Small intestine (tissue), 7 donors: ENCODE results near the gene KLF3. TPM values are rescaled to one million over a fixed set of nuclear protein-coding genes. Genes with fewer than 3 reads are reported as not detected.

ENCODE experiments used
- DNase-seq, 2 donors: peaks; one replicate each; pipeline versions ENCODE4 v3.0.0 to v3.0.0-alpha.2; 2013
- FAIRE-seq: peaks from 2 replicates; lab custom pipeline; 2012; peaks lifted over from hg19 to GRCh38; lab: Jason Lieb, UNC
- H3K27ac ChIP-seq, 3 donors: one replicate each; pipeline ENCODE4 v1.5.1; 2013; ENCODE audit warnings: low read length in 2 of 3, mild to moderate bottlenecking in 2 of 3, control low read depth in 1 of 3, inconsistent platforms in 1 of 3, low read depth in 1 of 3, moderate library complexity in 1 of 3
- H3K27me3 ChIP-seq, 3 donors: one replicate each; pipeline ENCODE4 v1.6.1; 2013; ENCODE audit warnings: low read length in 3 of 3, inconsistent platforms in 1 of 3; ENCODE audit not compliant: control insufficient read depth in 3 of 3, insufficient read depth in 3 of 3
- H3K36me3 ChIP-seq, 3 donors: one replicate each; pipeline ENCODE4 v1.6.1; 2013; ENCODE audit warnings: low read length in 3 of 3, inconsistent platforms in 1 of 3, low read depth in 1 of 3, mild to moderate bottlenecking in 1 of 3, moderate library complexity in 1 of 3; ENCODE audit not compliant: control insufficient read depth in 3 of 3, insufficient read depth in 2 of 3
- H3K4me1 ChIP-seq, 3 donors: one replicate each; pipeline ENCODE4 v1.6.1; 2013; ENCODE audit warnings: low read length in 2 of 3, inconsistent platforms in 1 of 3, low read depth in 1 of 3, mild to moderate bottlenecking in 1 of 3, moderate library complexity in 1 of 3; ENCODE audit not compliant: control insufficient read depth in 3 of 3, insufficient read depth in 2 of 3
- H3K4me3 ChIP-seq, 3 donors: one replicate each; pipeline ENCODE4 v1.5.1; 2013; ENCODE audit warnings: low read length in 3 of 3, control low read depth in 1 of 3, inconsistent platforms in 1 of 3, low read depth in 1 of 3, mild to moderate bottlenecking in 1 of 3, moderate library complexity in 1 of 3
- H3K9me3 ChIP-seq, 2 donors: one replicate each; pipeline ENCODE4 v1.6.1; 2013; ENCODE audit warnings: low read depth in 1 of 2, low read length in 1 of 2; ENCODE audit not compliant: control insufficient read depth in 2 of 2, insufficient read depth in 1 of 2
- WGBS, 3 donors: extraction: QIAGEN DNeasy Blood & Tissue Kit; methylation state at CpG; one replicate each; pipeline ENCODE4 v1.1.7; 2013; 5-methylcytosine and 5-hydroxymethylcytosine counted together
- polyA plus RNA-seq, 4 donors: library from polyadenylated mRNA; stranded (reverse) in 3 of 4; unstranded in 1 of 4; fragments of 200-250 nt in 3 of 4; fragments of 120-200 nt in 1 of 4; gene quantifications; one replicate each; pipeline versions ENCODE4 v1.2.1 to v1.2.3, GENCODE V29; 2013
- donor health status: healthy with polysubstance abuse.
- donor health status: control.
- donor health status: control.
- donor health status: Bipolar disorder and iron deficiency.
- donor health status: healthy.

KLF3 gene
- polyA plus RNA-seq, 4 donors: 32.0 to 91.0 (median 34.5) TPM

GRCh38 chr4:38734446-38734845 is 70.4 kb downstream of the KLF3 start:
- H3K9me3 ChIP-seq: peaks cover 0 to 4% of the 10 kb centered on the region in 2 donors
- H3K4me1 ChIP-seq: peaks cover 0 to 10% (median 4%) of the 10 kb centered on the region in 3 donors
- WGBS, 3 donors: 80 to 92% (median 91%) methylated on average over 5 of the region's 5 CpGs
- FAIRE-seq (no peak), DNase-seq (no peak)
- H3K27me3 ChIP-seq: no peaks in the 10 kb centered on the region
- no peaks in the 10 kb centered on the region for H3K36me3 ChIP-seq
- no peak overlapping the region for H3K4me3 ChIP-seq
- H3K27ac ChIP-seq: no peak overlapping the region

GRCh38 chr4:38734911-38735310 is 70.9 kb downstream of the KLF3 start:
- FAIRE-seq (no peak), DNase-seq (no peak)
- H3K4me3 ChIP-seq: no peak overlapping the region
- WGBS, 3 donors: 89 to 96% (median 96%) methylated on average over 2 of the region's 2 CpGs
- no peak overlapping the region for H3K27ac ChIP-seq
- H3K36me3 ChIP-seq: no peaks in the 10 kb centered on the region
- no peaks in the 10 kb centered on the region for H3K27me3 ChIP-seq
- peaks cover 0 to 10% (median 4%) of the 10 kb centered on the region in 3 donors for H3K4me1 ChIP-seq
- peaks cover 0 to 4% of the 10 kb centered on the region in 2 donors for H3K9me3 ChIP-seq

GRCh38 chr4:38735870-38736269 is 71.9 kb downstream of the KLF3 start:
- Histone ChIP-seq H3K27me3 (no peaks in the 10 kb centered on the region), H3K9me3 (peaks cover 0 to 4% of the 10 kb centered on the region in 2 donors), H3K4me3 (no peak overlapping the region), H3K36me3 (no peaks in the 10 kb centered on the region), H3K4me1 (peaks cover 0 to 4% (median 4%) of the 10 kb centered on the region in 3 donors), H3K27ac (no peak overlapping the region)
- FAIRE-seq: no peak
- DNase-seq: no peak
- WGBS, 3 donors: 84 to 90% (median 87%) methylated on average over 3 of the region's 3 CpGs

- no peak for FAIRE-seq
These were observed 75.2 kb downstream of the KLF3 start for GRCh38 chr4:38738940-38739803.

GRCh38 chr4:38740303-38740702 is 76.3 kb downstream of the KLF3 start:
- no peaks in the 10 kb centered on the region for H3K9me3 ChIP-seq
- no peak for DNase-seq
- no peak for FAIRE-seq
- no peak overlapping the region for H3K4me3 ChIP-seq
- no peaks in the 10 kb centered on the region for H3K27me3 ChIP-seq
- no peaks in the 10 kb centered on the region for H3K36me3 ChIP-seq
- no peaks in the 10 kb centered on the region for H3K4me1 ChIP-seq
- no peak overlapping the region for H3K27ac ChIP-seq
- 45 to 64% (median 56%) methylated on average over 2 of the region's 2 CpGs for WGBS, 3 donors

More at GRCh38 chr4:38738940-38739803, 75.2 kb downstream of the KLF3 start:
- DNase-seq: no peak
- H3K4me1 ChIP-seq: no peaks in the 10 kb centered on the region
- H3K27me3 ChIP-seq: no peaks in the 10 kb centered on the region
- no peak overlapping the region for H3K4me3 ChIP-seq
- 90 to 99% (median 96%) methylated on average over 6 of the region's 6 CpGs for WGBS, 3 donors
- H3K9me3 ChIP-seq: no peaks in the 10 kb centered on the region
- H3K27ac ChIP-seq: no peak overlapping the region
- no peaks in the 10 kb centered on the region for H3K36me3 ChIP-seq

DNA sequence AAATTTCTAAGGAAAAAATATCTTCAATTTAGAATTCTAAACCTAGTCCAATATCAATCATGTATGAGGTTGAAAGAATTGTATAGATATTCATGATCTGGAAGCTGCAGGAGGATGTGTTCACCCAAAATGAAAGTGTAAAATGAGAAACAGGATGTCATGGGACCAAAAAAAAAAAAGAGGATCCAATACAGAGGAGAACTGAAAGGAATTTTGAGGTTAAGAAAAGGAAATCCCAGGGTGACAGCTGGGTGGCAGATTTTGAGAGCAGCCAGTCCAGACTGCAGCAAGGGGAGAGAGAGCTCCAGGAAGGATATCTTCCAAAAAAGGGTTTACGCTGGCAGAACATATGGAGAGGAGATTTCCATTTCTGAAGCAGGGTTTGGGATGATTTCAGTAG is 79.9 kb downstream of the KLF3 start:
- peaks cover 0 to 2% (median 0%) of the 10 kb centered on the region in 3 donors for H3K36me3 ChIP-seq
- no peak overlapping the region for H3K27ac ChIP-seq
- no peaks in the 10 kb centered on the region for H3K4me1 ChIP-seq
- 78 to 90% (median 87%) methylated on average over 1 of the region's 1 CpG for WGBS, 3 donors
- no peak overlapping the region for H3K4me3 ChIP-seq
- FAIRE-seq (no peak), DNase-seq (no peak)
- peaks cover 0 to 15% of the 10 kb centered on the region in 2 donors for H3K9me3 ChIP-seq
- H3K27me3 ChIP-seq: no peaks in the 10 kb centered on the region

DNA sequence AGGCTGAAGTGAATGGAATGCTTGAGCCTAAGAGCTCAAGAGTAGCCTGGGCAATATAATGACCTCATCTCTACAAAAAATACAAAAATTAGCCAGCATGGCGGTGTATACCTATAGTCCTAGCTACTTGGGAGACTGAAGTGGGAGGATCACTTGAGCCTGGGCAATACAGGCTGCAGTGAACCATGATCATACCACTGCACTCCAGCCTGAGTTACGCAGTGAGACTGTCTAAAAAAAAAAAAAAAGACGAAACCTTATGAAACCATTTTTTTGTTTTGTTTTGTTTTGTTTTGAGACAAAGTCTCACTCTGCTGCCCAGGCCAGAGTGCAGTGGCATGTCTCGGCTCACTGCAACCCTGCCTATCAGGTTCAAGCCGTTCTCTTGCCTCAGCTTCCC is 81.9 kb downstream of the KLF3 start:
- no peak overlapping the region for H3K4me3 ChIP-seq
- DNase-seq: no peak
- peaks cover 0 to 2% (median 0%) of the 10 kb centered on the region in 3 donors for H3K36me3 ChIP-seq
- H3K9me3 ChIP-seq: peaks cover 0 to 15% of the 10 kb centered on the region in 2 donors
- no peak overlapping the region for H3K27ac ChIP-seq
- WGBS, 3 donors: 89 to 96% (median 92%) methylated on average over 5 of the region's 5 CpGs
- H3K4me1 ChIP-seq: no peaks in the 10 kb centered on the region
- no peaks in the 10 kb centered on the region for H3K27me3 ChIP-seq
- no peak for FAIRE-seq

- DNase-seq (no peak), FAIRE-seq (no peak)
- Histone ChIP-seq H3K9me3 (peaks cover 0 to 15% of the 10 kb centered on the region in 2 donors), H3K27me3 (no peaks in the 10 kb centered on the region), H3K4me3 (no peak overlapping the region), H3K36me3 (peaks cover 0 to 2% (median 0%) of the 10 kb centered on the region in 3 donors), H3K27ac (no peak overlapping the region), H3K4me1 (peaks cover 0 to 4% (median 0%) of the 10 kb centered on the region in 3 donors)
These were observed 83.6 kb downstream of the KLF3 start for GRCh38 chr4:38747629-38748028.
